GM18508 (cell line): ENCODE measurements around the gene GDAP1L1.

Source experiments
- ATAC-seq: cut with Tn5 transposase; IDR thresholded peaks from one replicate; pipeline ENCODE4 v1.9.1; 2021; ENCODE audit warnings: moderate number of reproducible peaks; ENCODE audit not compliant: insufficient read depth, unreplicated experiment

GDAP1L1 gene

DNA sequence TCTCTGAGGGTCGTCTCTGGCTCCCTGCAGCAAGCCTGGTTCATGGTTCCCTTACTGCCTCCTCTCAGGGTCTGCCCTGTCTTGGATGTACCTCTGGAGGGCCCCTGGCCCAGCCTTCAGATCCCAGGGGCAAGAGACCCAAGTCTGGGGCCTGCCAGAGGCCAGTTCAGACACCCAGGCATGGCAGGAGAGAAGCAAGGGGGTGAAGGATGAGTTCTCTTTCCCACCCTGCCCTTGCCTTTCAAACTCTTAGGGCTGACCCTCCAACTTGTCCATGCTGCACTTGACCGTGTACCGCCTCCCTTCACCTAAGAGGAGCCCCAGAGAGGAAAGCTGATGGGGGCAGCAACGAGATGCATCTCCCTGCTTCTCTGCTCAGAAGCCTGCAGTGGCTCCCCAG, 4.2 kb downstream of the GDAP1L1 start:
- no peak for ATAC-seq

DNA sequence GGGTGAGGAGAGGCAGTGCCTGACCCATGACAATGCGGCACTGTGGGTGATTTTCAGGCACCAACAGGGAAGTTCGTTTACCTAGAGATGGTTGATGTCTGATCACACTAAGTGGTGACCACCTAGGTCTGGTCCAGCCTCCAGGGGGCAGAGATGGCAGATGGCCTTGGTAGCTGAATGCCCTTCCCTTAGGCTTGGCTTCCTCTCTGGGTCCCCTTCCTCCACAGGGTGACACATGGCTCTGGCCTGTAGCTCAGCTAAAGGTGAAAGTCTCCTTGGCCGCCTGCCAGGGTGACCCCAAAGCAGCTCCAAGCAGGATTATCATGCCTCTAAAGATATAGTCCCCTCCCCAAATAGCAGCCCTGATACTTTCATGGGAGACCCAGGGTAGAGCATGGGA, 6.4 kb downstream of the GDAP1L1 start:
- no peak for ATAC-seq

DNA sequence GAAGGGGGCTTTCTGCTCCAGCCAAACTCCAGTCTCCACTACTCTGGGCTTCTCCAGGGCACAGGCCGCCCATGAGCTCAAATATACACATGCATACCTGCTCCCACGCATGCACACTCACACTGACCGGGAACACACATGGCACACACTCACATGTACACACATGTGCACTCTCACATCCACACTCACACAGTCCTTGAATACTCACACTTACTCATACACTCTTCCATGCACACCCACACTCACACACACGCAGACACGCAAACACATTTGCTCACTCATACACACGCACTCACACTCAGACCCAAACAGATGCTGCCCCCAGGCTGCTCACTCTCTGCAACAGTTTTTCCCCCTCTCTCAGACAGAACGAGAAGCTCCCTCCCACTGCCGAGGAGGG, 7.0 kb downstream of the GDAP1L1 start:
- ATAC-seq, result no peak

DNA sequence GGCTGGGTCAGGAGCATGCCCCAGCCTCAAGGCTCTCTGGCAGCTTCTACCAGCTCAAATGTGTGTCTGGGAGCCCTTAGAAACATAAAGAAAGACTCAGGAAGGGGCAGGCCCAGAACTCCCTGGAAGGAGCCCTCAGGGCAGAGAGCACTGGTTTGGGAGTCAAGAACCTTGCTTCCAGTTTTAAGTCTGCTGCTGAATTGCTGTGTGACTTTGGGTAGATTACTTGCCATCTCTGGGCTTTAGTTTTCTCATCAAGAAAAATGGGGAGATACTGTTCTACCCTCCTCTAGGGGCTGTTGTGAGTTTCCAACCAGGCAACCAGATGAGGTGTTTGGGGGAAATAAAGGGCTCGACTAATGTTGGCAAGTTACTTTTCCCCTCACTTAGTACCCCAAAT, 8.8 kb downstream of the GDAP1L1 start:
- no peak for ATAC-seq

DNA sequence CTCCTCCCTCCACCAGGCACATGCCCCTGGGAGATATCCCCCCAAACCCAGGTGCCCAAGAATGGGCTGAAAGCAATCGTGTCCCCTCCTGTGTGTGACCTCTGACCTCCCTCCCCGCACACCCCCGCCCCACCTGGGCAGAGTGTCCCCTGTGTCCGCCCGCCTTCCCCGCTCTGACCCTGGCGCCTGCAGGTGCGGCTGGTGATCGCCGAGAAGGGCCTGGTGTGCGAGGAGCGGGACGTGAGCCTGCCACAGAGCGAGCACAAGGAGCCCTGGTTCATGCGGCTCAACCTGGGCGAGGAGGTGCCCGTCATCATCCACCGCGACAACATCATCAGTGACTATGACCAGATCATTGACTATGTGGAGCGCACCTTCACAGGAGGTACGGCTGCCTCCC, 9.9 kb downstream of the GDAP1L1 start:
- ATAC-seq, result no peak

DNA sequence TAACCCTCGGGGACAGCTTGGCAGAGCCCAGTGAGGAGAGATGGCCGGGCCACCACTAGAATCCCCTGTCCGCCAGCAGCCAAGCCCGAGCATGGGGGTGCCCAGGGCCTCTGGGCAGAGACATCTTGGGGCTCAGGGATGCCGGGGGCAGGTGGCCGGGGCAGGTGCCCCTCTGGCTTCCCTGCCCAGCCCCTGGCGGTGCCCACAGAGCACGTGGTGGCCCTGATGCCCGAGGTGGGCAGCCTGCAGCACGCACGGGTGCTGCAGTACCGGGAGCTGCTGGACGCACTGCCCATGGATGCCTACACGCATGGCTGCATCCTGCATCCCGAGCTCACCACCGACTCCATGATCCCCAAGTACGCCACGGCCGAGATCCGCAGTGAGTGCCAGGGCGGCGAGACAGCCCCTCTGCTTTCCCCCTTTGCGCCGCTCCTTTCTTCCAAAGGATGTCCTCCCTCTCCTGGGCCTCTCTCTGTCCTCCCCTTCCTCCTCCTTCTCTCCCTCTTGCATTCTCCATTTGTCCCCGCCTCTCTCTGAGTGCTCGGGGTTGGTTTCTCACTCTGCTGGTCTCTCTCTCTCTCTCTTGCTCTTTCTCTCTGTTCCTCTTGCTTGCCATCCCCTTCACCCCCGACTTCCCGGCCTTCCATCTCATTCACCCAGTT, 11.2 kb downstream of the GDAP1L1 start:
- ATAC-seq, result no peak

DNA sequence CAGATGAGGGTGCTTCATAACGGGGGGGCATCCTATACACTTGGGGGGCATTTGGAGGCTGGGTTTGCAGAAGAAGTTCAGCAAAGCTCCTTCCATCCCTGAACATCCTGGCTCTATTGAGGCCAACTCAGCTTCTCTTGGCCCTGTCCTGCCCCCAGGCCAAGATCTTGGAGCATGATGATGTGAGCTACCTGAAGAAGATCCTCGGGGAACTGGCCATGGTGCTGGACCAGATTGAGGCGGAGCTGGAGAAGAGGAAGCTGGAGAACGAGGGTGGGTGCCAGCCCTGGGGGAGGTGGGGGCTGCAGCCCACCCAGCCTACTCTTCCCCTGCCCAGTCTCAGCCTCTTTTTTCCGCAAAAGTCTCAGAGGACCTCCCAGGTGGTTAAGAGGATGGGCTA, 17.2 kb downstream of the GDAP1L1 start:
- no peak for ATAC-seq

DNA sequence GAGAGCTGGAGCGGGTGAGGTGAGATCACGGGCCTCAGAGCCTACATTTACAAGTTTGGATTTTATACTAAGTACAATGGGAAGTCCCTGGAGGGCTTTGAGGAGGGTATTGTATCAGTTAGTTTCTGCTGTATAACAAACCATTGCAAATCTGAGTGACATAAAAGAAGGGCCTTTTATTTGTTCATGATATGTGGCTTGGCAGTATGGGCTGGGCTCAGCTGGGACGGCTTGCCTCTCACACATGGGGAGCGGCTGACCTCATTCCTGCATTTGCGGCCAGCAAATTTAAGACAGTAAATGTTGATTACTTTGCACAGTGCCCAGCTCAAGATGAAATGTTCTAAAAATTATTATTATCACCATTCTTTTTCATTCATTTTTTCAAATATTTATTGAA, 21.7 kb downstream of the GDAP1L1 start:
- no peak for ATAC-seq

DNA sequence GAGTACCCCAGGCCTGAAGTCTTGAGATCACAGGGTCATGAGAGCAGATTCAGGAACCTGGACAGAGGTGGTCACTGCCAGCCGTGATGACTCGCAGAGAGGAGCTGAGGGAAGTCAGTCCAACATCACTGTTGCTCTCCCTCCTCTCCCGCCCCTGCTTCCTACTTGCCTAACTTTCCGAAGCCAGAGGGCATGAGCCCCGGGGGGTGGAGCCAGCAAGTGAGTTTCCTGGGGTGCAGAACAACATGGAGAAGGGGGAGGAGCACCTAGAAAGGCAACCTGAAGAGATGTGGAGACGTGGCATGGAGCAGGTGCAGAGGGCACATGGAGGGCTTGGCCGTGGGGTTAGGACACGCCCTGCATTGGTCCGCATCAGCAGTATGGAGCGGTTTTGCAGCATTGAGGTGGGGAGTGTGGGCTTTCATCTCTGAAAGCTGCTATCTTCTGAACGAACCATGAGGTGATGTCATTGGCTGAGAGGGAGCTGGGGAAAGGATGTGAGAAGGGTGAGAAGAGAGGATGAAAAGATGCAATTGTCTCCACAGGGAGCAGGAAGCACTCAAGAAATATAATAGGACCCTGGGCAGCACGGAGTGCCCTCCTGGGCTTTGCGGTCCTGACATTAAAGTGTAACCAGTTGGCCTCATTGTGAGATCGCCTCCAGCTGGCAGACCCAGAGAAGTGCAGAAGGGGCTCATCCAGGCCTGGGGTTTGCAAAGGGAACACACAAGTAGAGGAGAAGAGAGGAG, 25.0 kb downstream of the GDAP1L1 start:
- ATAC-seq, result no peak

DNA sequence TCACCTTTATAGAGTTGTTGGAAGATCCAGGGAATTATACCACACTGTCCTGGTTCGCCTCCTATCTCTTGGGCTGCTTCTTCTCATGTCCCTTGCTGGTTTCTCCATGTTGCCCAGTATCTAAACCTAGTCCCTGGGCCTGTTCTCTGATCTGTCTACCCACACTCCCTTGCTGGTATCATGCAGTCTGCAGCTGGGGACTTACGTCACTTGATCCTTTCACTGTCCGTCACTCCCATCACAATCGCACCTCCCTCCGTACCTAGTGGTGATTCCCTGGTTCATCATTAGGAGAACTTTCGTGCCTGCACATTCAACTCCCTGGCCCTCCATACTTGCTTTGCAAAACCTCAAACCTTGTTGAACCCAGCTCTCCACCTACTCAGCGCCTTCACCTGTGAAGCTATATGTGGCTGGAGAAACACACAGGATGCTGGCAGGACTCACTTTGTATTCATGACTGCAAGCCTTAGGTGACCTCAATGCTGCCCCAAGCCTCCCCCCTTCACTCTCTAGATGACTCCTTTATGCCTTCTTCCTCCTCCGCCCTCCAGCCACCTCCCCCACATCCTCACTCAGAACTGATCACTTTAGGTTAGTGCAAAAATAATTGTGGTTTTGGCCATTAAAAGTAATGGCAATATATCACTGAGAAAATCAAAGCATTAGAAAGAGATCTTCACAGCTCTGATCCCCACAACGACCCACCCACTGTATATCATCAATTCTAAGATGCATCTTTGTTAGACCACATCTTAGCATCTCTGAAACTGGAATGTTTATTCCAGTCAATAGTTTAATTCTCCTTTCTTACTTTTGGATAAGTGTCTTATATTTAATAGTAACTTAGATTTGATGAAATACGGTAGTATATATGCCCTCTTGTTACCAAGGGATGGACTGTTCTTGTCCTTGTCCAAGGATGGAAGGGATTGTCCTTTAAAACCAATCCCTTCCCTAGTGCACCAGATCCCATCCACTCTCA, 26.4 kb downstream of the GDAP1L1 start:
- no peak for ATAC-seq

DNA sequence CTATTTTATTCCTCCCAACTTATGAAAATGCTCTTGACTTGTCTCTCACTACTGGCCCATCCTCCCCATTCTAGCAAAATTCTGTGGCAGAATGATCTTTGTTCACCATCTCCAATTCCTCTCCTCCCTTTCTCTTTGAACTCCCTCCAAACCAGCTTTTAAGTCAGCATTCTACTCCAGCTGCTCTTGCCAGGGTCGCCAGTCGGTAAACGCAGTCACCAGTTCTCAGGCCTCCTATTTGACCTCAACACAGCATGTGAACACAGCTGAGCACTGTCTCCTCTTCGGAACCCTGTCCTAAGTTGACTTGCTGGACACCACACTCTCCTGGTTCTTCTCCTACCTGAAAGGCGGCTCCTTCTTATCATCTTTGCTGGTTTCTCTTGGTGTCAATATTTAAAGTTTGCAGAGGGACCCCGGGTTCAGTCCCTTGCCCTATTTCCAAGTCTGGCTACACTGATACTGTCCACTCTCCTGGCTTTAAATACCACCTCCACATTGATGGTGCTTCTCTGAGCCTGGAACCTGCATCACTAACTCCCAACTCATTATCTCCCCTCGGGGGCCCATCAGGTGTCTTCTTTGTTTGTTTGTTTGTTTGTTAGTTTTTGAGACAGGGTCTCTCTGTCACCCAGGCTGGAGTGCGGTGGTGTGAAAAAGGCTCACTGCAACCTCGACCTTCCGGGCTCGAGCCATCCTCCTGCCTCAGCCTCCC, 27.4 kb downstream of the GDAP1L1 start:
- no peak for ATAC-seq

DNA sequence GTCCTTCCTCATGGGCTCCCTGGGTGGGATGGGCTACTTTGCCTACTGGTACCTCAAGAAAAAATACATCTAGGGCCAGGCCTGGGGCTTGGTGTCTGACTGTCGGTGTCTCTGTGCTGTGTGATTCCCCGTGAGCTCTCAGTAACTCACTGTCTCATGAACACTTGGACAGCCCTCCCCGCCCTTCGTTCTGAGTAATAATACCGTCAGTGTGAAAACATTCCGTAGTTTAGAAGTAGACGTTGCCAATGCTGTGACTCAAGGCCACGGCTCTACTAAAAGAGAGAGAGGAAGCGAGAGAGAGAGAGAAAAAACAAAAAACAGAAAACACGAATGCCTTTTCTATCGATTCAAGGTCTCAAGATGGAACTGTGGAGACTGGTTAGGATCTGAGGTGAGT, 32.1 kb downstream of the GDAP1L1 start:
- ATAC-seq, result no peak

DNA sequence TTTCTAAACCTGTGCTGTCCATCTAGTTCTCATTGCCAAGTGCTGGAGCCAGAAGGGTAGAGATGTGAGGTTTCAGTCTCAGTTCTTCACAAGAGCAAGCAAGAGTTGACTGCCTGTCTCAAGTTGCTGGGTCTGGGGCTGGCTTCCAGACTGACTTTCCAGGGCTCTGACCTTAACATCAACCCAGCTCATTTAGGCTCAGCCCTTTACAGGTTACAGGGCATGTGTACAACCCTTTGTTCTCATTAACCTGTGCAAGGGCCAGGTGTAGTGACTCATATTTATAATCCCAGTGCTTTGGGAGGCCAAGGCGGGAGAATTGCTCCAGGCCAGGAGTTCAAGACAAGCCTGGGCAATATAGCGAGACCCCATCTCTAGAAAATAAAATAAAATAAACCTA, 33.3 kb downstream of the GDAP1L1 start:
- no peak for ATAC-seq

DNA sequence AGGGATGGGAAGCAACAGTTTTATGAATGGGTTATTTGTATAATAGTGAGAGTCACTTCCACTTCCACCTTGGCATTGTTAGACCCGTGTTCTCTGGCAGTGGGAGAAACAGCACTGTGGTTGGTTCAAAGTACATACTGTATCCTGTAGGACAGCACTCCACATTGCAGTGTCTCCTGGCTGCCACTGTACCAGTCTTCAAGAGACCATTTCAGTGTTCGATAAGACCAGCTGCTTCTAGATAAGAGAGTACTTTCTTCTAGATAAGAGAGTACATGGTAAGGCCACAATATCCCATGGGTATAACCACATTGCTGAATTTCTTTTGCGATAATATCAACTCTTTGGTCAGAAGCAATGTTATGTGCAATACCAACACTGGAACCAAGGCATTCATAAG, 35.1 kb downstream of the GDAP1L1 start:
- ATAC-seq, result no peak

DNA sequence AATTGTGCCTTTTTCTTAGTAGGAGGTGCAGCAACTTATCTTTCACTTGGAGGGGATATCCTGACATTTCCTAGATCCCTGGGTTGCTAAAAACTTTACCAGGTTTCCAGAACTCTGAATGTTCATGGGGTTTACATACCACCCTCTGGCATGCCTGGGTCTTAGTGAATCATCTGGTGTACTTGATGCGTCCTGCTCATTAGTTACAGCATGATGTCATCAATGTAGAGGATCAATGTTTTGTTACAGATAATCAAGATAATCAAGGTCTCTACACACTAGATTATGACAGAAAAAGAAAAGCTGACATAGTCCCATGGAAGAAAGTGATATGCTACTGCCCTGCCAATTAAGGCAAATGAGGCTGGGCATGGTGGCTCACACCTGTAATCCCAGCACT, 36.9 kb downstream of the GDAP1L1 start:
- ATAC-seq, result no peak

DNA sequence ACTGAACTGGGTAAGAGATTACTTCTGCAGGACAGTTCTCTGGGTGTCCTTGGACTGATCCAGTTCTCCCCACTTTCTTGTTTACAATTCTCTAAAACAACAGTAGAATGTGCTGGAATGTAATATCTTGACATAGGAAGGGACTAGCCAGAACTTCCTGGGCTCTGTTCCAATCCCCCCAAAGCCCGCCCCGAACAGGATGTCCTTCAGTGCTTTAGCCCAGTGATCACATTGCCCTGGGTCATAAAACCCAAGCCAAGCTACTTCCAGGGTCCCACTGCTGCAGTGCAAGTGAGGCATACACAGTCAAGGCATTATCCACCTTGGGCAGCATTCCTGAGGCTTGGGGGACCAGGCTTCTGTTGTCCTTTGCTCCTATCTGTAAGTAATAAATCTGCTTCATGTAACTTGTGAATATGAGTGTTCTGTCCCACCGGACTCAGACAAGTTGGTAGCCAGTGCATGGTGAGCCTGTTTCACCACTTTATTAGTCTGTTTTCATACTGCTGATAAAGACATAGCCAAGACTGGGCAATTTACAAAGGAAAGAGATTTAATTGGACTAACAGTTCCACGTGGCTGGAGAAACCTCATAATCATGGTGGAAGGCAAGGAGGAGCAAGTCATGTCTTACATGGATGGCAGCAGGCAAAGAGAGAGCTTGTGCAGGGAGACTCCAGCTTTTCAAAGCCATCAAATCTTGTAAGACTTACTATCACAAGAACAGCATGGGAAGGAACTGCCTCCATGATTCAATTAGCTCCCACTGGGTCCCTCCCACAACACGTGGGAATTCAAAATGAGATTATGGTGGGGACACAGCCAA, 40.4 kb downstream of the GDAP1L1 start:
- no peak for ATAC-seq

DNA sequence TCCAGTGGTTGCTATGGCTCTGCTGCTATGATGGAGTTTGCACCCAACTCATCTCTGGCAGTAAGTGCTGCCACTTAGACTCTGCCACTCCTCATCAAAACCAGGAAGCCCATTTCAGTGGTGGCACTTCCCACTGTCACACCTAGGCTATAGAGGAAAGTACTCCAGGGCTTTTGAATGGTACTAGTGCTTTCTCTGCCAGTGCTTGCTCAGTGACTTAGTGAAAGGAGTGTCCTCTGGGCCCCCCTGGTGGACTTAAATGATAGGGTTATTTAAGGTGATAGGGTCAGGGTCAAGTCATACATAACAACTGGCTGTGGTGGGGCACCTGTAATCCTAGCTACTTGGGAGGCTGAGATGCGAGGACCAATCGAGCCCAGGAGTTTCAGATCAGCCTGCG, 41.1 kb downstream of the GDAP1L1 start:
- no peak for ATAC-seq

DNA sequence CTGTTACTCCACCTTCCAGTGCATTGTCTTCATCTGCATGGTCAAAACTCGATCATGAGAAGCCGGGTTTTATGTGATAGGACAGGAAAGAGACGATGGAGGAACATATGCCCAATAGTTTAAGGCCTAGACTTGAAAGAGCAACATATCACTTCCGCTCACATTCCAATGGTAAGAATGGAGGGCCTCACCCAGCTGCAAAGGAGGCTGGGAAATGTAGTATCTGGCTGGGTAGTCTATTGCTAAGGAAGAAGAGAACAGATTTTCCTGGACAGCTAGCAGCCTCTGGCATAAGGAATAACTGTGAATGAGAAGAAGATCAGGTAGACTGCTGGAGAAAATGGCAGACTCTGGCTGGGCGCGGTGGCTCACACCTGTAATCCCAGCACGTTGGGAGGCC, 44.6 kb downstream of the GDAP1L1 start:
- no peak for ATAC-seq

DNA sequence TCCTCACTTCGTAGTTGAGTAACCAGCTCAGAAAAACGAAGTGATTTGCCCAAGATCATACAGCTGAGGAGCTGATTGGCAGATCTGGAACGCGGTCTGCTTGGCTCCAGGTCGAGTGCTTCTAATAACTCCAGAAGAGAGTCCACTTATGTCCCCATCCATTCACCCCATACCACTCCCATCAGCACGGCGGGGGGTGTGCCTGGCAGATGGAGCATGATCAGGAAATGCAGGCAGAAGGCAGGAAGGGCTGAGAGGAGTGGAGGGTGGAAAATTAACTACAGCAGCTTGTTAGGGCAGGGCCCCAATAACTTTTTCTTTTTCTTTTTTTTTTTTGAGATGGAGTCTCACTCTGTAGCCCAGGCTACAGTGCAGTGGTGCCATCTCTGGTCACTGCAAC, 48.9 kb downstream of the GDAP1L1 start:
- no peak for ATAC-seq

DNA sequence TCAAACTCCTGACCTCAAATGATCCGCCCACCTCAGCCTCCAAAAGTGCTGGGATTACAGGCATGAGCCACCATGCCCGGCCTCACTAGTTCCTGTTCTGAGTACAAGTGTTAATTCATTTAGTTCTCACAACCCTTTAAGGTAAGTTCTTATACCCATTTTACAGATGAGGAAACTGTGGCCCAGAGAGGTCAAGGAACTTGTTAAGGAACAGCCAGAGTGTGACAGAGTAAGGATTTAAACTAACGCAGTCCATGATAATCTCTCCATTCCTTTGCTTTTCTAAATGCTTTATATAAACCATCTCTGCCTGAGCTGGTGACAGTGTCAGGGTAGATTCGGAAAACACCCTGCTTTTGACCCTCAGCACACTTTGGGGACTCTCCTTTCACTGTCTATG, 50.6 kb downstream of the GDAP1L1 start:
- no peak for ATAC-seq
